Measurements from ENCODE around the gene TRPM2.

DNA sequence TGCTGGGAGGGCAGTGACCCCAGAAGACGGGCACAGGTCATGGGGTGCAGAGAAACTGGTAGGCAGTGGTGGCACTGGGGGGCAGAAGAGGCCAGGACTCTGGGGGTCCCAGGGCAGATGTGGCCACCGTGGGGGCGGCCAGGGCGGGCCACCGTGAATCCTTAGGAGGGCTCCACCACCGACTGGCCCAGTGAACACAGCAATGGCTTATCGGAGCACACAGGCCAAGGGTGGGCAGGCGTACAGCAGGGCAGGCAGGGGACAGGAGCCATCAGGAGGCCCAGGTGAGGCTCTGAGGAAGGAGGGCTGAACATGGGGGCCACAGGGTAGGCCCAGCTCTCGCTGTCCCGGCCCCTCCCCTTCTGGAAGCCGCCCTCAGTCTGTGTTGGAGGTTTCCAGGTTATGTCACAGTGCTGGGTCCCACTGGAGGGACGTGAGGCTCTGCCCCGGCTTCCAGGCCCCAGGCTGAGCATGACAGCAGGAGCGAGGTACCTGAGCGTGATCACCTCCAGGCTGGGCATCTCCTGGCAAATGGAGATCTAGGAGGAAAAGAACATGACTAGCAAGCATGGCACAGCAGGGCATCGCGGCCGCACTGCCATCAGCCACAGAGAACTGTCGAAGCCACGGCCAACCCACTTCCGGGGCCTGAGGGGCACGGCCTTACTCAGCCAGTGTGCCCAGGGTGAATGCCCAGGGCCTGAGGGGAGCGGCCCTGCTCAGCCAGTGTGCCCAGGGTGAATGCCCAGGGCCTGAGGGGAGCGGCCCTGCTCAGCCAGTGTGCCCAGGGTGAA, 18.0 kb upstream of the TRPM2 start:
- TF ChIP-seq CTCF (conservative IDR thresholded peaks at IDR 0.05) (no peak), ZFX (IDR thresholded peaks at IDR 0.05) (no peak)

Data from C4-2B (cell line).